ENCODE measurements around the gene PEX11G. TPM values are rescaled to one million over a fixed set of nuclear protein-coding genes. Genes with fewer than 3 reads are reported as not detected.

Gene PEX11G
- total and polyA plus RNA-seq, 9 of the 15 experiments (the other 6 are each of a cell fraction or from before 2014, with no cell fraction given): 0.07 to 3.2 (median 0.70) TPM; not detected in 1

GRCh38 chr19:7428651-7429113, 60.2 kb downstream of the PEX11G start:
- no peak overlapping the region for H3K4me3 ChIP-seq
- no peaks in the 10 kb centered on the region for H3K27me3 ChIP-seq (ENCODE audit: control insufficient read depth in 2 of 2, insufficient read depth in 2 of 2, low read length in 2 of 2)
- no peaks in the 10 kb centered on the region for H3K4me1 ChIP-seq (replicated peaks in 1 of 2; ENCODE audit: control insufficient read depth in 2 of 2, insufficient read depth in 2 of 2, low read length in 2 of 2)
- no peaks in the 10 kb centered on the region for H3K9me3 ChIP-seq (replicated peaks; ENCODE audit: control insufficient read depth, insufficient read depth, low read depth, low read length)
- WGBS (ENCODE audit: insufficient coverage, low coverage, missing lambda C conversion rate): 84% methylated on average over 17 of the region's 20 CpGs
- TF ChIP-seq ZNF436 (CRISPR knock-in tag; IDR thresholded peaks at IDR 0.05) (no peak), TFAM (CRISPR knock-in tag; conservative IDR thresholded peaks at IDR 0.05) (no peak), ETS1 (conservative IDR thresholded peaks at IDR 0.05; ENCODE audit: control insufficient read depth, low read depth, low read length) (no peak), ZNF407 (IDR thresholded peaks at IDR 0.05; ENCODE audit: low read depth) (no peak)
- TF ChIP-seq, protein P1, sequence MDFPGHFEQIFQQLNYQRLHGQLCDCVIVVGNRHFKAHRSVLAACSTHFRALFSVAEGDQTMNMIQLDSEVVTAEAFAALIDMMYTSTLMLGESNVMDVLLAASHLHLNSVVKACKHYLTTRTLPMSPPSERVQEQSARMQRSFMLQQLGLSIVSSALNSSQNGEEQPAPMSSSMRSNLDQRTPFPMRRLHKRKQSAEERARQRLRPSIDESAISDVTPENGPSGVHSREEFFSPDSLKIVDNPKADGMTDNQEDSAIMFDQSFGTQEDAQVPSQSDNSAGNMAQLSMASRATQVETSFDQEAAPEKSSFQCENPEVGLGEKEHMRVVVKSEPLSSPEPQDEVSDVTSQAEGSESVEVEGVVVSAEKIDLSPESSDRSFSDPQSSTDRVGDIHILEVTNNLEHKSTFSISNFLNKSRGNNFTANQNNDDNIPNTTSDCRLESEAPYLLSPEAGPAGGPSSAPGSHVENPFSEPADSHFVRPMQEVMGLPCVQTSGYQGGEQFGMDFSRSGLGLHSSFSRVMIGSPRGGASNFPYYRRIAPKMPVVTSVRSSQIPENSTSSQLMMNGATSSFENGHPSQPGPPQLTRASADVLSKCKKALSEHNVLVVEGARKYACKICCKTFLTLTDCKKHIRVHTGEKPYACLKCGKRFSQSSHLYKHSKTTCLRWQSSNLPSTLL (IDR thresholded peaks at IDR 0.05): no peak
- no peak overlapping the region for H3K4me2 ChIP-seq (ENCODE audit: insufficient read depth, low read length)
- no peak for DNase-seq (ENCODE audit: extremely low read depth in 1 of 4, low spot score in 3 of 4)
- H3K79me2 ChIP-seq (ENCODE audit: control insufficient read depth, insufficient read depth, low read length): no peaks in the 10 kb centered on the region
- ChIA-PET CTCF (ENCODE audit: low intra/inter-chr PET ratio) (no interaction called here), POLR2A (interaction anchor here (0.6 to 1.1 kb wide), 2 partner anchors 13 to 88 kb away, joined by 3 read pairs; no protein-coding TSS in a partner anchor)
- intact Hi-C loops (cut with micrococcal nuclease): no loop called here
- H3K27ac ChIP-seq (ENCODE audit: extremely low read depth, low read depth, low read length): no peak overlapping the region
- no peaks in the 10 kb centered on the region; the same call in 1 of the 2 replicates for H4K20me1 ChIP-seq (replicated peaks; ENCODE audit: control insufficient read depth, insufficient read depth, low read length)
- no peaks in the 10 kb centered on the region for H3K9me1 ChIP-seq (ENCODE audit: control insufficient read depth, insufficient read depth, low read length)
- H3K36me3 ChIP-seq (ENCODE audit: control insufficient read depth, insufficient read depth, low read length): no peaks in the 10 kb centered on the region
- no TSS peak for BruUV-seq (replicated peaks)
- H2AFZ ChIP-seq (ENCODE audit: low read depth, low read length): no peak overlapping the region
- no peak for FAIRE-seq
- in situ Hi-C loops (cut with MboI): no loop called here
- H3K9ac ChIP-seq (ENCODE audit: insufficient read depth in 1 of 2, low read depth in 2 of 2, low read length in 2 of 2): no peak overlapping the region
- ATAC-seq: no peak

Measured in K562 (cell line).